A673 (cell line): ENCODE data around the gene MAP3K7CL. TPM values are rescaled to one million over a fixed set of nuclear protein-coding genes. Genes with fewer than 3 reads are reported as not detected.

Source experiments
- BruUV-seq: library from RNA; stranded (reverse); fragments of 400-500 nt; replicated peaks from 2 replicates; lab custom pipeline; 2021; lab: Mats Ljungman, UMichigan
- CTCF ChIA-PET: fragments of 300-600 bp; sonication (Branson Sonifier 250); formaldehyde crosslinking; loops from one replicate; lab custom pipeline; 2022; ENCODE audit warnings: antibody characterized with exemption; lab: Charles Lee
- POLR2A ChIA-PET: fragments of 300-600 bp; sonication (Branson Sonifier 250); formaldehyde crosslinking; loops from one replicate; lab custom pipeline; 2022; ENCODE audit warnings: antibody characterized with exemption; ENCODE audit not compliant: low non-redundant PET; lab: Charles Lee
- DNase-seq: peaks from one replicate; pipeline ENCODE4 v3.0.0-alpha.2; 2015; ENCODE audit warnings: low spot score
- H3K27ac ChIP-seq: fragments of 200-600 bp; sonication (generic); 2 replicates; pipeline ENCODE4 v1.5.1; 2016; ENCODE audit warnings: mixed run types, low read depth, mild to moderate bottlenecking, mixed read lengths, antibody characterized with exemption, low read length; ENCODE audit not compliant: poor library complexity, severe bottlenecking
- H3K27me3 ChIP-seq: fragments of 200-600 bp; sonication (generic); replicated peaks from 2 replicates; pipeline ENCODE4 v1.6.1; 2017; ENCODE audit warnings: mixed run types, low read depth, mild to moderate bottlenecking, mixed read lengths, antibody characterized with exemption, low read length; ENCODE audit not compliant: insufficient read depth, poor library complexity
- H3K36me3 ChIP-seq: fragments of 200-600 bp; sonication (generic); 2 replicates; pipeline ENCODE4 v1.6.1; 2016; ENCODE audit warnings: mixed run types, mild to moderate bottlenecking, mixed read lengths, antibody characterized with exemption, low read length; ENCODE audit not compliant: insufficient read depth, poor library complexity, severe bottlenecking
- H3K4me1 ChIP-seq: fragments of 200-600 bp; sonication (generic); 2 replicates; pipeline ENCODE4 v1.6.1; 2017; ENCODE audit warnings: mixed run types, mild to moderate bottlenecking, mixed read lengths, antibody characterized with exemption, low read length; ENCODE audit not compliant: insufficient read depth, poor library complexity, severe bottlenecking
- H3K4me3 ChIP-seq: fragments of 200-600 bp; sonication (generic); 2 replicates; pipeline ENCODE4 v1.5.1; 2016; ENCODE audit warnings: low read depth, mixed run types, mild to moderate bottlenecking, mixed read lengths, low read length; ENCODE audit not compliant: poor library complexity, severe bottlenecking
- H3K9me3 ChIP-seq: fragments of 200-600 bp; sonication (generic); 2 replicates; pipeline ENCODE4 v1.6.1; 2016; ENCODE audit warnings: mixed run types, low read depth, mild to moderate bottlenecking, mixed read lengths, antibody characterized with exemption, low read length; ENCODE audit not compliant: poor library complexity, severe bottlenecking
- CTCF ChIP-seq: fragments of 300-800, 200-600 bp; sonication (generic); conservative IDR thresholded peaks from 2 replicates; pipeline ENCODE4 v1.5.1; 2017; ENCODE audit warnings: low read depth, mild to moderate bottlenecking, antibody characterized with exemption, low read length, moderate library complexity, mixed read lengths
- EZH2 ChIP-seq: fragments of 200-600 bp; sonication (generic); IDR thresholded peaks from 2 replicates; pipeline ENCODE4 v1.6.1; 2017; ENCODE audit warnings: borderline replicate concordance, low read depth, mild to moderate bottlenecking, mixed read lengths, antibody characterized with exemption, low read length; ENCODE audit not compliant: poor library complexity, severe bottlenecking
- intact Hi-C: fragments of 100-400 bp; cut with micrococcal nuclease; formaldehyde crosslinking; loops from one replicate; pipeline ENCODE4 v1.10.0; 2022; ENCODE audit not compliant: unreplicated experiment
- total RNA-seq: library from RNA; stranded (reverse); gene quantifications from 2 replicates; pipeline ENCODE4 v1.2.3, GENCODE V29; 2021

Gene MAP3K7CL
- total RNA-seq, 1 experiment from 2014 or later: 2.2 TPM

GRCh38 chr21:29196670-29197191, 66.3 kb downstream of the MAP3K7CL start:
- H3K36me3 ChIP-seq: peaks cover 8% of the 10 kb centered on the region
- H3K4me3 ChIP-seq: peak overlapping the region; percentile 52
- no peak for TF ChIP-seq CTCF
- TF ChIP-seq EZH2: no peak
- intact Hi-C loops: loop anchor here (2.0 kb wide), 1 partner anchor 102 kb away; the partner anchor contains the start of gene BACH1
- ChIA-PET CTCF (no interaction called here), POLR2A (no interaction called here)
- no peak for DNase-seq
- peak overlapping the region; percentile 83 for H3K27ac ChIP-seq
- peaks cover 14% of the 10 kb centered on the region for H3K4me1 ChIP-seq
- no peaks in the 10 kb centered on the region for H3K27me3 ChIP-seq
- BruUV-seq: no TSS peak
- H3K9me3 ChIP-seq: peaks cover 19% of the 10 kb centered on the region

- no peak for DNase-seq
- Histone ChIP-seq H3K4me3 (no peak overlapping the region), H3K27me3 (no peaks in the 10 kb centered on the region), H3K27ac (no peak overlapping the region), H3K4me1 (peaks cover 5% of the 10 kb centered on the region), H3K9me3 (peaks cover 34% of the 10 kb centered on the region), H3K36me3 (peaks cover 8% of the 10 kb centered on the region)
- intact Hi-C loops: loop anchor here (10.0 kb wide), 1 partner anchor 514 kb away; no protein-coding TSS in a partner anchor
- TF ChIP-seq EZH2 (no peak), CTCF (no peak)
- no TSS peak for BruUV-seq
- POLR2A ChIA-PET: no interaction called here
- CTCF ChIA-PET: no interaction called here
These were observed 70.7 kb downstream of the MAP3K7CL start for GRCh38 chr21:29201186-29201585.

- intact Hi-C loops: loop anchor here (10.0 kb wide), 1 partner anchor 510 kb away; no protein-coding TSS in a partner anchor
- Histone ChIP-seq H3K27ac (no peak overlapping the region), H3K36me3 (peaks cover 8% of the 10 kb centered on the region), H3K27me3 (no peaks in the 10 kb centered on the region), H3K4me3 (no peak overlapping the region), H3K9me3 (peaks cover 32% of the 10 kb centered on the region), H3K4me1 (peaks cover 36% of the 10 kb centered on the region)
- no peak for DNase-seq
- BruUV-seq: no TSS peak
- TF ChIP-seq EZH2 (no peak), CTCF (no peak)
- ChIA-PET POLR2A (no interaction called here), CTCF (no interaction called here)
These were observed 74.6 kb downstream of the MAP3K7CL start for GRCh38 chr21:29205009-29205408.
